Fibroblast of lung (primary cell): Measurements from ENCODE around the gene LTBP2.

ENCODE experiments used
- CTCF ChIP-seq, 2 donors: IDR thresholded peaks in 1 of 2; conservative IDR thresholded peaks in 1 of 2; 1 replicate in 1 of 2; 2 replicates in 1 of 2; pipeline ENCODE4 v1.5.1; 2011 to 2012; ENCODE audit warnings: low read length in 2 of 2, control low read depth in 1 of 2, inconsistent platforms in 1 of 2, low read depth in 1 of 2, mild to moderate bottlenecking in 1 of 2
- EZH2 ChIP-seq: IDR thresholded peaks from 2 replicates; pipeline ENCODE4 v1.5.1; 2012; ENCODE audit warnings: low read length, control low read depth, mild to moderate bottlenecking; ENCODE audit errors: missing control alignments

GRCh38 chr14:74573421-74574089 lies 38.5 kb downstream of the LTBP2 start:
- TF ChIP-seq EZH2 (no peak), CTCF (conservative IDR thresholded peaks at IDR 0.05 in 1 of 2, IDR thresholded peaks at IDR 0.05 in 1 of 2; ENCODE audit: low read depth in 1 of 2, low read length in 2 of 2) (no peak)
